NCI-H2107 (cell line): Measurements from ENCODE around the gene CHST10.
A peak's percentile ranks its signal among the peaks of the same experiment; 100 is the strongest.
"Not testable (repeated sequence)": the region's sequence is repeated elsewhere in the genome, so short reads cannot be mapped to it uniquely, and the experiment has no call there.

Source experiments
- DNase-seq: peaks from one replicate; lab custom pipeline; 2025; lab: John Stamatoyannopoulos, UW

Gene CHST10

GRCh38 chr2:100393362-100393761 lies 24.1 kb downstream of the CHST10 start:
- DNase-seq = no peak

GRCh38 chr2:100392715-100393114 lies 24.8 kb downstream of the CHST10 start:
- DNase-seq = no peak

- DNase-seq = no peak
Measured at GRCh38 chr2:100391735-100392515, 25.5 kb downstream of the CHST10 start.

- DNase-seq = no peak
Measured at GRCh38 chr2:100390001-100390940, 27.2 kb downstream of the CHST10 start.

GRCh38 chr2:100388703-100389102 lies 28.8 kb downstream of the CHST10 start:
- DNase-seq = no peak

- no peak for DNase-seq
Measured at GRCh38 chr2:100383954-100384353, 33.5 kb downstream of the CHST10 start.

GRCh38 chr2:100383306-100383705 lies 34.2 kb downstream of the CHST10 start:
- DNase-seq = no peak

- peak; percentile 65 for DNase-seq
Measured at GRCh38 chr2:100381240-100381639, 36.2 kb downstream of the CHST10 start.

GRCh38 chr2:100380681-100381080 lies 36.8 kb downstream of the CHST10 start:
- no peak for DNase-seq

- no peak for DNase-seq
Measured at GRCh38 chr2:100376836-100377235, 40.6 kb downstream of the CHST10 start.

- no peak for DNase-seq
Measured at GRCh38 chr2:100367163-100367562, 50.3 kb downstream of the CHST10 start.

- DNase-seq = peak; percentile 91
Measured at GRCh38 chr2:100365434-100365833, 52.0 kb downstream of the CHST10 start.

- not testable (repeated sequence) for DNase-seq
Measured at GRCh38 chr2:100362269-100362668, 55.2 kb downstream of the CHST10 start.

- DNase-seq = no peak
Measured at GRCh38 chr2:100359576-100359975, 57.9 kb downstream of the CHST10 start.

- DNase-seq = no peak
Measured at GRCh38 chr2:100358554-100358953, 58.9 kb downstream of the CHST10 start.

- no peak for DNase-seq
Measured at GRCh38 chr2:100352521-100352920, 64.9 kb downstream of the CHST10 start.

- DNase-seq = peak; percentile 42
Measured at GRCh38 chr2:100350661-100351185, 66.7 kb downstream of the CHST10 start.

GRCh38 chr2:100345144-100345543 lies 72.3 kb downstream of the CHST10 start:
- DNase-seq = not testable (repeated sequence)

- no peak for DNase-seq
Measured at GRCh38 chr2:100344433-100344832, 73.0 kb downstream of the CHST10 start.

GRCh38 chr2:100342466-100342865 lies 75.0 kb downstream of the CHST10 start:
- DNase-seq = not testable (repeated sequence)
